PFSK-1 (cell line): ENCODE measurements around the gene CHRM4.

ENCODE experiments used
- FOXP2 ChIP-seq: optimal IDR thresholded peaks from 2 replicates; pipeline ENCODE3; 2011; ENCODE audit warnings: borderline replicate concordance, control low read depth, inconsistent platforms; ENCODE audit not compliant: insufficient read depth; ENCODE audit errors: extremely low read length, extremely low read depth
- POLR2AphosphoS5 ChIP-seq: IDR thresholded peaks from 2 replicates; pipeline ENCODE4 v1.6.1; 2012; ENCODE audit warnings: low read depth, mild to moderate bottlenecking, control low read depth, low read length, moderate library complexity
- REST ChIP-seq, 2 experiments: IDR thresholded peaks; 2 replicates each; pipeline versions ENCODE4 v1.6.1 to v1.8.0; 2011 to 2012; ENCODE audit warnings: low read depth in 2 of 2, low read length in 2 of 2, control low read depth in 1 of 2, inconsistent platforms in 1 of 2, mild to moderate bottlenecking in 1 of 2, moderate library complexity in 1 of 2; ENCODE audit not compliant: insufficient read depth in 1 of 2
- SIN3A ChIP-seq: IDR thresholded peaks from 2 replicates; pipeline ENCODE4 v1.6.1; 2012; ENCODE audit warnings: mild to moderate bottlenecking, low read length, moderate library complexity, borderline replicate concordance; ENCODE audit not compliant: insufficient read depth
- TAF1 ChIP-seq: IDR thresholded peaks from 2 replicates; pipeline ENCODE4 v1.6.1; 2012; ENCODE audit warnings: low read length, control low read depth, borderline replicate concordance; ENCODE audit not compliant: insufficient read depth

The CHRM4 gene

GRCh38 chr11:46351606-46352005 is 40.0 kb downstream of the CHRM4 start:
- TF ChIP-seq REST (IDR thresholded peaks at IDR 0.05; ENCODE audit: insufficient read depth in 1 of 2, low read depth in 2 of 2, low read length in 2 of 2) (no peak), POLR2AphosphoS5 (no peak), TAF1 (no peak), FOXP2 (no peak), SIN3A (no peak)

GRCh38 chr11:46351148-46351547 is 40.4 kb downstream of the CHRM4 start:
- TF ChIP-seq FOXP2 (no peak), REST (IDR thresholded peaks at IDR 0.05; ENCODE audit: insufficient read depth in 1 of 2, low read depth in 2 of 2, low read length in 2 of 2) (no peak), TAF1 (no peak), SIN3A (no peak), POLR2AphosphoS5 (no peak)

DNA sequence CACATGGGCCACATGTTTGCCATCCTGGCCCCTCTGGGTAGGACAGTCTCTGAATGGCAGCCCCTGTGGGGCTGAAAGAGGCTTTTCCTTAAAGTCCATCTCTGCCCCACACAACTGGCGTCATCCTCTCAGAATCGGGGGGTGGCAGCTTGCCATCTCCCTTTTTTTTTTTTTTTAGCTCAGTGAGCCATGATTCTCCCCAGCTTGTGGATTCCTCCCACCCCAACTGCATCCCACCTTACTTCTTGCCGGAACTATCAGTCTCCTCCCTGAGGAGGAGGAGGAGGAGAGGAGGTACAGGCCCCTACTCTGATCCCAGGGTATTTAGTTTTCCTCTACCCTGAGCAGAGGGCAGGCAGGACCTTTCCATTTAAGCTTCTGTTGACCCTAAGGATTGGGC is 40.9 kb downstream of the CHRM4 start:
- no peak for TF ChIP-seq REST (IDR thresholded peaks at IDR 0.05; ENCODE audit: insufficient read depth in 1 of 2, low read depth in 2 of 2, low read length in 2 of 2)
- TF ChIP-seq SIN3A = no peak
- TF ChIP-seq TAF1 = no peak
- TF ChIP-seq POLR2AphosphoS5 = no peak
- no peak for TF ChIP-seq FOXP2

GRCh38 chr11:46348566-46349401 is 42.8 kb downstream of the CHRM4 start:
- TF ChIP-seq REST (IDR thresholded peaks at IDR 0.05; ENCODE audit: insufficient read depth in 1 of 2, low read depth in 2 of 2, low read length in 2 of 2) = no peak
- no peak for TF ChIP-seq TAF1
- no peak for TF ChIP-seq FOXP2
- no peak for TF ChIP-seq SIN3A
- no peak for TF ChIP-seq POLR2AphosphoS5
